Neutrophil (primary cell): Measurements from ENCODE around the gene KRTAP10-1.

ENCODE experiments used
- H3K27ac ChIP-seq: fragments of 200-600 bp; sonication (generic); 2 replicates; pipeline ENCODE4 v1.5.1; 2016; ENCODE audit warnings: mild to moderate bottlenecking, moderate library complexity
- H3K27me3 ChIP-seq: fragments of 200-600 bp; sonication (generic); 2 replicates; pipeline ENCODE4 v1.6.0; 2016; ENCODE audit warnings: mild to moderate bottlenecking
- H3K36me3 ChIP-seq: fragments of 200-600 bp; sonication (generic); 2 replicates; pipeline ENCODE4 v1.5.1; 2017
- H3K4me1 ChIP-seq, 2 experiments: fragments of 200-600 bp in 1 of 2; sonication (generic) in 1 of 2; 1 replicate in 1 of 2; 2 replicates in 1 of 2; pipeline versions ENCODE4 v1.5.1 to v1.6.1; 2013 to 2016; ENCODE audit warnings: low read depth in 1 of 2, low read length in 1 of 2, mild to moderate bottlenecking in 1 of 2, moderate library complexity in 1 of 2; ENCODE audit not compliant: control insufficient read depth in 1 of 2, insufficient read depth in 1 of 2
- H3K4me3 ChIP-seq, 2 experiments: fragments of 200-600 bp in 1 of 2; sonication (generic) in 1 of 2; 1 replicate in 1 of 2; 2 replicates in 1 of 2; pipeline ENCODE4 v1.5.1; 2013 to 2016; ENCODE audit warnings: low read depth in 1 of 2, low read length in 1 of 2, mild to moderate bottlenecking in 1 of 2, moderate library complexity in 1 of 2
- H3K9me3 ChIP-seq: fragments of 200-600 bp; sonication (generic); 2 replicates; pipeline ENCODE4 v1.5.1; 2016
- TF ChIP-seq, protein P1 (sequence below): fragments of 200-600 bp; sonication (generic); IDR thresholded peaks from 2 replicates; pipeline ENCODE4 v1.5.1; 2016; ENCODE audit warnings: antibody characterized with exemption

KRTAP10-1 gene

DNA sequence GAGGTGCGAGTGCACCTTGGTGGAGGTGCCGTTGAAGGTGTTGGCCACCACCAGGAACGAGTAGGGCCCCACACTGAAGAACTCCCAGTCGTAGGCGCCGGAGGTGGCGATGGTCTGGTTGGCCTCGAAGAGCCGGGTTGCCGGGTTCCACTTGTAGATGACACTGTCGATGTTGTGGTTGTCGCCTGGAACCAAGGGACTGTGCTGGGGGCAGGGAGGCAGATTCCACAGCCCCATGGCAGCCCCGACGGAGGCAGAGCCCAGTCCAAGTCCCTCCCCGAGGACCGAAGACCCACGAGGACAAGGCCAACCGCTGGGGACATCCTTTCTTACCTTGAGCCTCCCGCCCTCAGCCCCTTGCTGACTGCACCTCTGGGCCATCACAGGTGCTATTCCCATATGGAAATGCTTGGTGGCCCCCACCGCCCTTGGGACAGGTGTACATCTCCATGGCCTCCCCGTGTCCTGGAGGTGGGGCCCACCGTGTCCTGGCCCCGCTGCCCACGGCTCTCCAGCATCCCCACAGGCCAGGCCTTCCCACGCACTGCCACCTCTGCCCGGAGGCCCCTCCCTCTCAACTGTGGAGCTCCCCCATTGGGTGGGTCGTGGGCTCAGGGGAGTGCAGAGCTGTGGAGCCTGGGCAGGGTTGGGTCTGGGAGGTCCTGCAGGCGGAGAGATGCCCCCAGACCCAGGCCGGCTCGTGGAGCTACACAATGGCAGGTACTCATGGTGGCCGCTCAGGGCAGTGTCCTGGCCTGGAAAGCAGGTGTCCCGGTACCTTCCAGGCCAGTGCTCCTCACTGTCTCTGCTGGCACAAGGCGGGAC lies 17.9 kb downstream of the KRTAP10-1 start:
- TF ChIP-seq, protein P1, sequence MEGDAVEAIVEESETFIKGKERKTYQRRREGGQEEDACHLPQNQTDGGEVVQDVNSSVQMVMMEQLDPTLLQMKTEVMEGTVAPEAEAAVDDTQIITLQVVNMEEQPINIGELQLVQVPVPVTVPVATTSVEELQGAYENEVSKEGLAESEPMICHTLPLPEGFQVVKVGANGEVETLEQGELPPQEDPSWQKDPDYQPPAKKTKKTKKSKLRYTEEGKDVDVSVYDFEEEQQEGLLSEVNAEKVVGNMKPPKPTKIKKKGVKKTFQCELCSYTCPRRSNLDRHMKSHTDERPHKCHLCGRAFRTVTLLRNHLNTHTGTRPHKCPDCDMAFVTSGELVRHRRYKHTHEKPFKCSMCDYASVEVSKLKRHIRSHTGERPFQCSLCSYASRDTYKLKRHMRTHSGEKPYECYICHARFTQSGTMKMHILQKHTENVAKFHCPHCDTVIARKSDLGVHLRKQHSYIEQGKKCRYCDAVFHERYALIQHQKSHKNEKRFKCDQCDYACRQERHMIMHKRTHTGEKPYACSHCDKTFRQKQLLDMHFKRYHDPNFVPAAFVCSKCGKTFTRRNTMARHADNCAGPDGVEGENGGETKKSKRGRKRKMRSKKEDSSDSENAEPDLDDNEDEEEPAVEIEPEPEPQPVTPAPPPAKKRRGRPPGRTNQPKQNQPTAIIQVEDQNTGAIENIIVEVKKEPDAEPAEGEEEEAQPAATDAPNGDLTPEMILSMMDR = no peak
- Histone ChIP-seq H3K4me3 (no peak overlapping the region), H3K9me3 (no peaks in the 10 kb centered on the region), H3K4me1 (peaks cover 0 to 2% of the 10 kb centered on the region in 2 experiments), H3K36me3 (no peaks in the 10 kb centered on the region), H3K27me3 (no peaks in the 10 kb centered on the region), H3K27ac (no peak overlapping the region)

DNA sequence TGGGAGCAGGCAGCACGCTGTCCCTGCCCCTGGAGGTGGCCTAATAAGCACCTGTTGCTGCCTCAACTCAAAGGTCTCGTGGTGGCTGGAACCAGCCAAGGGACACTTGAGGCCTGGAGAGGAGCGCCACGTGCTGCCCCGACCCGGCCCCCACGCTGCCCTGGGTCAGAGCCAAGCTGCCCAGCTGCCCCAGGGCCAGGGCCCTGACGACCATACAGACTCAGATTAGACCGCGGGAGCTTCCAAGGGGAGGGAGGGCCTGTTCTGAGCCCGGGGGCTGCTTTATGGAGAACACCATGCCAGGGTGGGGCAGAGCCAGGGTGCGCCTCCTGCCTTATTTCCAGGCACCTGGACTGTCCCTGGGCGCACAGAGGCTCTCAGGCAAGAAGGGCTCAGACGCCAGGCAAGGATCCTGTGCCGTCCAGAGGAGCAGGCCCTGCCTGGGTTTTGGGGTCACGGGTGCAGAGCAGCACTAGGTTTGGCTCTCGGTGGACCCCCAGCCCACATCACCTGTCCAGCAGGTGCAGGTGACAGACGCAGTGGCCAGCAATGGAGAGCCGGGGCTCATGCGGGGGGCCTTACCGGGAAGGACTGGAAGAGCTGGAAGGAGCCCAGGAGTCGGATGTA lies 18.6 kb downstream of the KRTAP10-1 start:
- Histone ChIP-seq H3K4me3 (no peak overlapping the region), H3K27ac (no peak overlapping the region), H3K36me3 (no peaks in the 10 kb centered on the region), H3K9me3 (no peaks in the 10 kb centered on the region), H3K4me1 (peaks cover 0 to 8% of the 10 kb centered on the region in 2 experiments), H3K27me3 (no peaks in the 10 kb centered on the region)
- TF ChIP-seq, protein P1 = no peak

DNA sequence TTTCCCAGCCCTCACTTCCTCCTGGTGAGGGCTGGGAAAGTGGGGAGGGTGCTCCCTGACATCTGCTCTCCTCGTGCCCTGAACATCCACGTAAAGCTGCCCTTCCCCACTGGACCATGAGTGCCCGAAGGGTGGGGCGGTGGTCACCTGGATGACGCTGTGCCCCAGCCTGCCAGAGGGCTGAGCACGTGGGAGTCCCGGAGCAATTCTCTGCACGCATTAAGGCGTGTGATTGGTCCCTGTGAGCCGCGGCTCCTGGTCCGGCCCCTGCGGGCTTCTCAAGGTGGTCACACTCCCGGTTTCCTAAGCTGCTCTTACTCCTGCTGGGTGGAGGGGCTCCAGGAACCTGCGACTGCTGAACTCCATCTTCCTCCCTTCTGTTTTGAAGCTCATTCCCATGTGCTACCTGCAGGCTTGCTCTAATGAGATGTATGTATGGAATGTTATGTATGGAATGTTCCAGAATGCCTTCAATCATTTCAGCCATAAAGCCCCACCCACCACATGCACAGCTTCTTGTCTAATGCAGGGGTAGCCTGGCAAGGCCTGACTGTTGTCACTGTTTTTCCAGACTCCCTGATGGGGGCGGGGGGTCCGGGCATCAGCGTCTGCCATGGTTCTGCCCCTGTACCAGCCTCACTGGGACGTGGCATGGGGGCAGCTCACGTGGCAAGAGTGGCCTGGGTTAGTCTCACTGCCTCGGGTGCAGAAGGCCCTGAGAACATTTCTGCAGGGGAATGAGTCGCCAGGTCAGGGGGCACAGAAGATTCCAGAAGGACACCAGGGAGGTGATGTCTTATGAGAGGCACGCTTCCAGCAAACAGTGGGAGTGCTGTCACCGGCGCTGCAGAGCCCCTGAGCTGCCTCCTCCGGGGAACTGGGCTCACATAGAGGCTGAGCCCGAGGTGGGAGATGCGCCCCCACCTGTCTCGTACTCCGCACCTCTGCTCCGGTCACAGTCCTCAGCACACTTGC lies 19.4 kb downstream of the KRTAP10-1 start:
- no peaks in the 10 kb centered on the region for H3K27me3 ChIP-seq
- no peaks in the 10 kb centered on the region for H3K36me3 ChIP-seq
- peaks cover 2 to 16% of the 10 kb centered on the region in 2 experiments for H3K4me1 ChIP-seq
- TF ChIP-seq, protein P1 = no peak
- no peaks in the 10 kb centered on the region for H3K9me3 ChIP-seq
- H3K27ac ChIP-seq = no peak overlapping the region
- no peak overlapping the region for H3K4me3 ChIP-seq

DNA sequence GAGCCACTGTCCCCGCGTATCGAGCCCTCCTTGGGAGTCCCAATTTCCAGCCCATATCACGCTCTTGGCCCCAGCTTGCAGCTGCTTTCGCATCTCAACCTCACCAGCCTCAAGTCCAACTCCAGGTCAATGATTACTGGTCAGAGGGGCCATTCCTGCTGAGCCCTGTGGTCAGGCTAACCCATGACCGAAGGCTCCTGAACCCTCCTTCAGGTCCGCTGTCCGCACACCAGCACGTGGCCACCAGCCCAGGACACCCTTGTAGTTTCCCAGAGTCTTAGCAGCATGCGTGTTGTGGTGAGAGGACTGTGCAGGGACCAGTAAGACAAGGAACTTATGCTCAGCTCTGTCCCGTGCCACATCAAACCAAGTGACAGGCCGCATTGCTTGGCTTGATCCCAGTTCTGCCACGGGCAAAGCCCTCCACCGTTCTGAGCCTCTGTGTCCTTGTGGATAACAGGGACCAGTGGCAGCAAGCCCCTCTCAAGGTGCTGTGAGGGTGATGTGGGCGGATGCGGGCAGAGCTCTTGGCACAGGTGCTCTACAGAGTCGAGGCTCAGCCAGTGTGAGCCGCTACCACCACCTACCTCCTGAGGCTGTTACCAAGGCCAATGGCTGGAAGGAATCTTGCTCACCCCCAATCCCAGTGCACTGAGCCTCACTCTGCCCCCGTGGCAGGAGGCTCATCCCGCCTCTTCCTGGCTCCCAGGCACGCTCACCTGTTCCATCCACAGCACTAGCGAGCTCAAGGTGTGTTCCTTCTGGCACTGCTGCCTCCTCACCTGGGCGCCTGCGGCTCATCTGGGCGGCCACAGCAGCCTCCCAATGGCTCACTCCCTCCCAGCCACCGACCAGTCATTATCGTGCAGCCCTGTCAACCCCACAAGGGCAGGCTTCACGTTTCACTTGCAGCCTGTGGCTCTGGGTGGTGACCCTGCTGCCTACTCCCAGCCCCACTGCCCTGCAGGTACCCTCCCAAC lies 20.4 kb downstream of the KRTAP10-1 start:
- H3K27me3 ChIP-seq = no peaks in the 10 kb centered on the region
- no peaks in the 10 kb centered on the region for H3K9me3 ChIP-seq
- H3K36me3 ChIP-seq = no peaks in the 10 kb centered on the region
- H3K4me1 ChIP-seq = peaks cover 11 to 26% of the 10 kb centered on the region in 2 experiments
- H3K4me3 ChIP-seq = no peak overlapping the region
- TF ChIP-seq, protein P1 = no peak
- H3K27ac ChIP-seq = no peak overlapping the region
